ENCODE results near the gene PPIF. TPM values are rescaled to one million over a fixed set of nuclear protein-coding genes. Genes with fewer than 3 reads are reported as not detected.

PPIF gene
- total and polyA plus RNA-seq, 2 of the 13 experiments (the other 11 are each of a cell fraction or from before 2014, with no cell fraction given): 147 to 157 TPM

DNA sequence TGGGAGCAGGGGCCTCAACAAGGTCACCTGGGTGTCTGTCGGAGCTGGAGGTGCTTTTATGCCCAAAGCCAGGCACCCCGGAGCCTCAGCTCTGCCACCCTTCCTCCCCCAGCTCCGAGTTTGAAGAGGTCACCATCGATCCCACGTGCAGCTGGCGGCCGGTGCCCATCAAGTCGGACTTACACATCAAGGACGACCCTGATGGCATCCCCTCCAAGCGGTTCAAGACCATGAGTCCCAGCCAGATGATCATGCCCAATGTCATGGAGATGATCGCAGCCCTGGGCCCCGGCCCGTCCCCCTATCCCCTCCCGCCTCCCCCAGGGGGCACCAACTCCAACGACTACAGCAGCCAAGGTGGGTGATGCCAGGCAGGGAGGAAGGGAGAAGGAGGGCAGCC lies 41.3 kb upstream of the PPIF start:
- peaks cover 54 to 82% of the 10 kb centered on the region in 2 experiments for H3K36me3 ChIP-seq (replicated peaks in 1 of 2; ENCODE audit: control insufficient read depth in 1 of 2, insufficient read depth in 2 of 2, low read length in 2 of 2)
- DNase-seq (ENCODE audit: low spot score): no peak
- no peaks in the 10 kb centered on the region for H3K79me2 ChIP-seq (ENCODE audit: insufficient read depth, low read length)
- no CpG with 5 or more reads among the region's 15 CpGs for WGBS (ENCODE audit: low lambda C conversion rate)
- no TSS peak for BruUV-seq (replicated peaks)
- H4K20me1 ChIP-seq (ENCODE audit: insufficient read depth, low read length): no peaks in the 10 kb centered on the region; the same call in 1 of the 2 replicates
- ChIA-PET POLR2A (no interaction called here), CTCF (ENCODE audit: low intra/inter-chr PET ratio, low total read pairs) (no interaction called here)
- no peak overlapping the region for H3K4me2 ChIP-seq (ENCODE audit: low read depth, low read length)
- no peak for ATAC-seq
- FAIRE-seq: no peak
- intact Hi-C loops (cut with micrococcal nuclease; ENCODE audit: unreplicated experiment): no loop called here
- TF ChIP-seq, protein P1, sequence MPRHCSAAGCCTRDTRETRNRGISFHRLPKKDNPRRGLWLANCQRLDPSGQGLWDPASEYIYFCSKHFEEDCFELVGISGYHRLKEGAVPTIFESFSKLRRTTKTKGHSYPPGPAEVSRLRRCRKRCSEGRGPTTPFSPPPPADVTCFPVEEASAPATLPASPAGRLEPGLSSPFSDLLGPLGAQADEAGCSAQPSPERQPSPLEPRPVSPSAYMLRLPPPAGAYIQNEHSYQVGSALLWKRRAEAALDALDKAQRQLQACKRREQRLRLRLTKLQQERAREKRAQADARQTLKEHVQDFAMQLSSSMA (CRISPR knock-in tag; IDR thresholded peaks at IDR 0.05): no peak
- TF ChIP-seq RBM22 (optimal IDR thresholded peaks at IDR 0.05; ENCODE audit: low read length) (peak; percentile 60), AGO2 (optimal IDR thresholded peaks at IDR 0.05; ENCODE audit: low read depth, low read length) (peak; percentile 13)
- TF ChIP-seq, protein P2, sequence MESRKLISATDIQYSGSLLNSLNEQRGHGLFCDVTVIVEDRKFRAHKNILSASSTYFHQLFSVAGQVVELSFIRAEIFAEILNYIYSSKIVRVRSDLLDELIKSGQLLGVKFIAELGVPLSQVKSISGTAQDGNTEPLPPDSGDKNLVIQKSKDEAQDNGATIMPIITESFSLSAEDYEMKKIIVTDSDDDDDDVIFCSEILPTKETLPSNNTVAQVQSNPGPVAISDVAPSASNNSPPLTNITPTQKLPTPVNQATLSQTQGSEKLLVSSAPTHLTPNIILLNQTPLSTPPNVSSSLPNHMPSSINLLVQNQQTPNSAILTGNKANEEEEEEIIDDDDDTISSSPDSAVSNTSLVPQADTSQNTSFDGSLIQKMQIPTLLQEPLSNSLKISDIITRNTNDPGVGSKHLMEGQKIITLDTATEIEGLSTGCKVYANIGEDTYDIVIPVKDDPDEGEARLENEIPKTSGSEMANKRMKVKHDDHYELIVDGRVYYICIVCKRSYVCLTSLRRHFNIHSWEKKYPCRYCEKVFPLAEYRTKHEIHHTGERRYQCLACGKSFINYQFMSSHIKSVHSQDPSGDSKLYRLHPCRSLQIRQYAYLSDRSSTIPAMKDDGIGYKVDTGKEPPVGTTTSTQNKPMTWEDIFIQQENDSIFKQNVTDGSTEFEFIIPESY (CRISPR knock-in tag; IDR thresholded peaks at IDR 0.05): peak; percentile 97
- H3K27ac ChIP-seq (ENCODE audit: extremely low read length, insufficient read depth, low read length): no peak overlapping the region
- H3K4me1 ChIP-seq (ENCODE audit: insufficient read depth, low read length): peaks cover 6% of the 10 kb centered on the region; the same call in 1 of the 2 replicates
- no peak overlapping the region for H3K9ac ChIP-seq (ENCODE audit: insufficient read depth, low read depth, low read length)
- H3K27me3 ChIP-seq (ENCODE audit: control insufficient read depth in 1 of 2, insufficient read depth in 2 of 2, low read length in 2 of 2): no peaks in the 10 kb centered on the region
- no peak overlapping the region for H3K4me3 ChIP-seq (replicated peaks in 1 of 3; ENCODE audit: insufficient read depth in 1 of 3, low read depth in 2 of 3, low read length in 3 of 3)
- H2AFZ ChIP-seq (ENCODE audit: low read length): no peak overlapping the region
- H3K9me3 ChIP-seq (ENCODE audit: low read length): no peaks in the 10 kb centered on the region
- in situ Hi-C loops (cut with HindIII; ENCODE audit: extremely low pct_ligation_motif_present, low pct_unique_long_range_greater_than_20kb): no loop called here

DNA sequence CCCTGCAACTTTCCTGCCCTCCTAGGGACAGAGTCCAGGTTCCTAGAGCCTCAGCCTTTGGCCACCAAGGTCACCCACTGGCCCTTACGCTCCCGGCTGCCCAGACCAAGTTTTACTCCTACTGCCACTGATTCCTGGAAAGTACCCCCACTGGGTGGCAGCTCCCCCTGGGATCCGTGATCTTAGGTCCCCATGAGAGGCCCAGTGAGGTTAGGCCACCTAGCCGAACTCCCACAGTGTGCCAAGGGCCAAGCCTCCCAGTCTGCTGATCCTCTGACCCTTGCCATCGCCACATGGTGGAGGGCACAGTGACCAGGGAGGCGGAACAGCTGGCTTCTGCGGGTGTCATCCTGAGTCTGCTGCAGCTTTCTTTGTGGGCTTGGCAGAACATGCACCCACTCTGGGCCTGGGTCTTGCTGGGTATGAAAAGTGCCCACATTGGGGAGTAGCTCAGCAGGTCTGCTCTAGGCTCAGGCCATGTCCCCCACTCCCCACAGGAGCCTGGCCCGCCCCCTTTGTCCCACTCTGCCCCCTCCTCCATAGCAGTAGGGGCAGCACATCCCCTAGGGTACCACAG lies 40.5 kb upstream of the PPIF start:
- BruUV-seq (replicated peaks): no TSS peak
- Histone ChIP-seq H3K9ac (ENCODE audit: insufficient read depth, low read depth, low read length) (no peak overlapping the region), H3K27ac (ENCODE audit: extremely low read length, insufficient read depth, low read length) (no peak overlapping the region), H3K9me3 (ENCODE audit: low read length) (no peaks in the 10 kb centered on the region), H3K79me2 (ENCODE audit: insufficient read depth, low read length) (no peaks in the 10 kb centered on the region), H2AFZ (ENCODE audit: low read length) (no peak overlapping the region), H3K27me3 (ENCODE audit: control insufficient read depth in 1 of 2, insufficient read depth in 2 of 2, low read length in 2 of 2) (no peaks in the 10 kb centered on the region), H3K4me2 (ENCODE audit: low read depth, low read length) (no peak overlapping the region), H4K20me1 (ENCODE audit: insufficient read depth, low read length) (no peaks in the 10 kb centered on the region; the same call in 1 of the 2 replicates), H3K4me3 (replicated peaks in 1 of 3; ENCODE audit: insufficient read depth in 1 of 3, low read depth in 2 of 3, low read length in 3 of 3) (no peak overlapping the region), H3K36me3 (replicated peaks in 1 of 2; ENCODE audit: control insufficient read depth in 1 of 2, insufficient read depth in 2 of 2, low read length in 2 of 2) (peaks cover 51 to 74% of the 10 kb centered on the region in 2 experiments), H3K4me1 (ENCODE audit: insufficient read depth, low read length) (no peaks in the 10 kb centered on the region)
- no peak for FAIRE-seq
- ChIA-PET CTCF (ENCODE audit: low intra/inter-chr PET ratio, low total read pairs) (no interaction called here), POLR2A (no interaction called here)
- WGBS (ENCODE audit: low lambda C conversion rate): 91% methylated on average over 4 of the region's 8 CpGs
- DNase-seq (ENCODE audit: low spot score): no peak
- intact Hi-C loops (cut with micrococcal nuclease; ENCODE audit: unreplicated experiment) (no loop called here), in situ Hi-C loops (cut with HindIII; ENCODE audit: extremely low pct_ligation_motif_present, low pct_unique_long_range_greater_than_20kb) (no loop called here)
- ATAC-seq: no peak
- TF ChIP-seq ZKSCAN1 (IDR thresholded peaks at IDR 0.05; ENCODE audit: low read length): no peak
- no peak for TF ChIP-seq HNRNPH1 (optimal IDR thresholded peaks at IDR 0.05; ENCODE audit: low read depth, low read length)
- no peak for TF ChIP-seq RXRB (CRISPR knock-in tag; IDR thresholded peaks at IDR 0.05; ENCODE audit: borderline replicate concordance)
- TF ChIP-seq HHEX (CRISPR knock-in tag; IDR thresholded peaks at IDR 0.05): no peak
- TF ChIP-seq TOPORS (CRISPR knock-in tag; IDR thresholded peaks at IDR 0.05): no peak
- TF ChIP-seq MXD4 (CRISPR knock-in tag; IDR thresholded peaks at IDR 0.05): no peak
- TF ChIP-seq, protein P3, sequence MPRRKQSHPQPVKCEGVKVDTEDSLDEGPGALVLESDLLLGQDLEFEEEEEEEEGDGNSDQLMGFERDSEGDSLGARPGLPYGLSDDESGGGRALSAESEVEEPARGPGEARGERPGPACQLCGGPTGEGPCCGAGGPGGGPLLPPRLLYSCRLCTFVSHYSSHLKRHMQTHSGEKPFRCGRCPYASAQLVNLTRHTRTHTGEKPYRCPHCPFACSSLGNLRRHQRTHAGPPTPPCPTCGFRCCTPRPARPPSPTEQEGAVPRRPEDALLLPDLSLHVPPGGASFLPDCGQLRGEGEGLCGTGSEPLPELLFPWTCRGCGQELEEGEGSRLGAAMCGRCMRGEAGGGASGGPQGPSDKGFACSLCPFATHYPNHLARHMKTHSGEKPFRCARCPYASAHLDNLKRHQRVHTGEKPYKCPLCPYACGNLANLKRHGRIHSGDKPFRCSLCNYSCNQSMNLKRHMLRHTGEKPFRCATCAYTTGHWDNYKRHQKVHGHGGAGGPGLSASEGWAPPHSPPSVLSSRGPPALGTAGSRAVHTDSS (CRISPR knock-in tag; conservative IDR thresholded peaks at IDR 0.05): no peak
- TF ChIP-seq ZNF274 (CRISPR knock-in tag; IDR thresholded peaks at IDR 0.05): no peak
- TF ChIP-seq ZEB1 (IDR thresholded peaks at IDR 0.05; ENCODE audit: insufficient replicate concordance, low read depth): no peak

Data from HepG2 (cell line).